HG02870 (cell line): ENCODE data around the gene KCNQ1.
A peak's percentile ranks its signal among the peaks of the same experiment; 100 is the strongest.

ENCODE experiments used
- ATAC-seq: cut with Tn5 transposase; IDR thresholded peaks from one replicate; pipeline ENCODE4 v1.9.1; 2021; ENCODE audit warnings: mild to moderate bottlenecking, moderate library complexity; ENCODE audit not compliant: unreplicated experiment

Gene KCNQ1

GRCh38 chr11:2882396-2883110 is 437.7 kb downstream of the KCNQ1 start:
- no peak for ATAC-seq

GRCh38 chr11:2883640-2883978 is 438.8 kb downstream of the KCNQ1 start:
- ATAC-seq = no peak

DNA sequence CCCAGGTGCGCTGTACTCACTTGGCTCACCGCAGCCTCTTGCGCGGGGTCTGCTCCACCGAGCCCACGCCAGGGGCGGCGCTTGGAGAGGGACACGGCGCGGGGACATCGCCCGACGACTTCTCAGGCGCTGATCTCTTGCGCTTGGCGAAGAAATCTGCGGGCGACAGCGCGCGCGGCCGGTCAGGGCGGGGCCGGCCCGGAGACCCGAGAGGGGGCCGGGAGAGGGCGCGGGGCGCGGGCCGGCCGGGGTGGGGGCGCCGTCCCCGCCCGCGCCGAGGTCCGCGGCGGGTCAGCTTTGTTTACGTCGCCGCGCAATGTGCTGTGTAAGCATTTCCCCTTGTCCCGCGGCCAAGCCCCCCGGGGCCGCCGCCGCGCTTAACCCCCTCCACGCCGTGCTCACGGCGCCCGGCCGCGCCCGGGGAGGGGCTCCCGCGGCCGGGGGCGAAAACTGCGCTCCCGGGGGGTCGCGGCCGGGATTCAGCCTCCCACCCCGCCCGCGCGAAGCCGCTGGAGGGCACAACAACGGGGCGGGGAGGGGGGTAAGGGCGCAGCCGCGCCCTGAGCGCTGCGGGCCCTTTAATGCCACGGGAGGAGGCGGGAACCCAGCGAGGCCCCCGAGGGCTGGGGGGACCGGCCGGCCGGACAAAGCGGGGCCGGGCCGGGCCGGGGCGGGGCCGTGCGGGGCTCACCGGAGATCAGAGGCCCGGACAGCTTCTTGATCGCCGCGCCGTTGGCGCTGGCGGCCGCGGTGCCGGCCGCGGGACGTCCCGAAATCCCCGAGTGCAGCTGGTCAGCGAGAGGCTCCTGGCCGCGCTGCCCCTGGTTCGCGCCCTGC is 439.4 kb downstream of the KCNQ1 start:
- no peak for ATAC-seq

- peak; percentile 7 for ATAC-seq
These were observed 440.3 kb downstream of the KCNQ1 start for GRCh38 chr11:2885017-2885677.

- ATAC-seq = peak; percentile 80
These were observed 440.9 kb downstream of the KCNQ1 start, which contains the start of gene CDKN1C for GRCh38 chr11:2885678-2886081. Gene CDKN1C (minus strand): TSS chr11:2885775. CDS start chr11:2885456, 319 bp downstream.

DNA sequence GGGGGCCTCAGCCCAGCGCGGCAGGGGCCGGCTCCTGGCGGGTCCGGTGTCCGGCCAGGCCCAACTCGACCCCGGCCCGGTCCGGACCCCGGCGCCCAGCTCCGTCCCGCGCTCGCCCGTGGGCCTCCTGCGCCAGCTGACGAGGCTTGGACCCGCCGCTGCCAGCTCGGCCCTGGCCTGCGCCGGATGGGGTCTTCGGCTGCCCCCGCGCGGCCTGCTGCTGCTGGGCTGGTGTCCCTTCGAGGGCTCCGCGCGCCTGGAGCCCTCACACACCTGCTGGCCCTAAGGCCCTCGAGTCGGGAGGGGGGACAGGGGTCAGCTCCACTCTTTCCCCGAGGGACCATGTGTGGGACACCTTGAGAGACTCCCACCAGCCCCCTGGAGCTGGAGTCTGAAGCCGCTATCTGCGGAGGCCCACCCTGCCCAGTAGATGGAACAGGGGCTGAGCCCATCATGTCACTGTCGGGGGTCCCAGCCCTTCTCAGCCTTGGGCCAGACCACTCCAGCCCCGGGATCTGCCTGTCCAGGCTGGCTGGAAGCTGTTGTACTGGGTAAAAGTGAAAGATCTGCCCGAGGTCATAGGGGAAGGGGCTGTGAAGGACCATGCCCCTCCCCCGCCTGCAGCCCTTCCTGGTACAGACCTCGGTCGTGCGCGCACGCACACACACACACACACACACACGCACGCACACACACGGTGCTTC is 441.5 kb downstream of the KCNQ1 start:
- ATAC-seq = no peak

DNA sequence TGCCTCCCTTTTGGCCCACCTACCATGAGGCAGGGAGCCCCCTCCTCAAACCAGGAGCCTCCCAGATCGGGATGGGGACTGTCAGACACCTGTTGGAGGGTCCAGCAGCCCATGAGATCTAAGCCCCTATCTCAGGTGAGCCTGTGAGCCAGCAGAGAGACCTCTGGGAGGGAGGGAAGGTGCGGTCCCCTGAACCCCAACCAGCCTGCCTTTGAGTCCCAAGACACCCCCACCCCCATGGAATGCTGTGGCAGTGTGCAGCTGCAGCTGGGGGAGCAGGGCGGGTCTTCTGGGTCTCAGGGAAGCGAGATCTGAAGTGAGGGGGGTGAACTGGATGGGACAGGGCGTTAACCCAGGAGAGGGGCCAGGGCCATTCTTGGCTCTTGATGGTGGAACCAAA is 442.1 kb downstream of the KCNQ1 start:
- no peak for ATAC-seq

- ATAC-seq = no peak
These were observed 442.8 kb downstream of the KCNQ1 start for GRCh38 chr11:2887515-2888195.

DNA sequence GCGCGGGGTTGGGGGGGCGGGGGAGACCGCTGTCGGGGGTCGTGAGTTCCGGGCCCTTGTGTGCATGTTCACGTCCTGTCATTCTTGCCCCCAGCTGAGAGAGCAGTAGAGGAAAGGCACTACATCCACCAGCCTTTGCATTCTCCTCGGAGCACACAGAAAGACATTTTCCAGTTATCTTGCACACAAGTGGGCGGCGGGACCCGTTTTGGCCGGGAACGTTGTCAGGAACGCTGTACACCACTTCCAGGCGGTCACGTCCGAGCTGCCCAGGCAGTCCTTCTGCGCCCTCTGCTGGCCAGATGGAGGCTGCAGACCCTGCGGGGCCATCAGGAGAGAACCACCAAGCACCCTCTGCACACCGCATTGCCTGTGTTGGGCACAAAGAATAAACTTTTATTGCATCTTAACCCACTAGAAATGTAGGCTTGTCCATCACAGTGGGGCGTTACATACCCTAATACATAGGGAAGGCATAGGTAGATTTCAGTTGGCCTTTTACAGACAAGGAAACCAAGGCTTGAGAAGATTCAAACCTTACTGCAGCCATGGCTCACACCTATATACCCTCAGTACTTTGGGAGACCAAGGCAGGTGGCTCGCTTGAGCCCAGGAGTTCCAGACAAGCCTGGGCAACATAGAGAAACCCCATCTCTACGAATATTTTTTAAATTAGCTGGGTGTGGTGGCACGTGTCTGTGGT is 443.6 kb downstream of the KCNQ1 start:
- ATAC-seq = no peak

DNA sequence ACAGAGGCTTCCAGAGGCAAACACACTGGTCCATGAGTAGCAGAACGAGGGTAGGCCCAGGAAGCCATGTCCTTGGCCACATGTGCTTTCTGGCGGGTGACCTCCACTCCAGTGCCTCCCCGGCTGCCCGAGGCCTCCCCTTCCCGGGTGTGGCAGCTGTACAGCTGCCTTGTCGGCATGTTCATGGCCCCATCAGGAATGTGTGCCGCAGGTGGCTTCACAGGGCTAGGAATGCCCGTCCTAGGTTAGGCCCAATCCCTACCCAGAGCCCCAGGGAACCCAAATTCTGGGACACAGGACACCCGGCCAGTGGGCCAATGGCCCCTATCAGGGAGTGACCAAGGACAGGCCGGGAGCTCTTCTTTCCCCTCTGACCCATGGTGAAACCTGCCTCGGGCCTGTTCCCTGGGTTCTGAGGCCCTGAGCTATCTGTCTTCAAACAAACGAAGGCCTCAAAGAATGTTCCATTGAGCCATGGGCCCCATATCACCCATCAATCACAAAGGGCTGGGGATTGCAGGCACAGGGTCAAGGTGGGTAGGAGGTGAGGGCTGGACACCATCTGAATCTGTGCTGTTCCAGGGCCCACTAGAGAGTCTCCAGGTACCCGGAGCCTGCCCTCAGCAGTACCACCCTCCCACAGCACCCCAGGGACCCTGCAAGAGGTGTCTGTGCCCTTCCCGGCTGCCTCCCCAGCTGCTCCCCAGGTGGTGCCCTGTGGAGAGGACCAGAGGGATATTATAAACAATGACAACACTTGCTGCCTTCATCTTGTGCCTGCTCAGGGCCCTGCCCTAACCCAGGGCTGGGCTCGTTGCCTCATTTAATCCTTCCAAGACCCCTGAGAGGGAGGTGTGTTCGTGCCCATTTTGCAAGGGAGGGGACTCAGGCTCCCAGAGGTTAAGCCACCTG is 444.8 kb downstream of the KCNQ1 start:
- ATAC-seq = no peak

DNA sequence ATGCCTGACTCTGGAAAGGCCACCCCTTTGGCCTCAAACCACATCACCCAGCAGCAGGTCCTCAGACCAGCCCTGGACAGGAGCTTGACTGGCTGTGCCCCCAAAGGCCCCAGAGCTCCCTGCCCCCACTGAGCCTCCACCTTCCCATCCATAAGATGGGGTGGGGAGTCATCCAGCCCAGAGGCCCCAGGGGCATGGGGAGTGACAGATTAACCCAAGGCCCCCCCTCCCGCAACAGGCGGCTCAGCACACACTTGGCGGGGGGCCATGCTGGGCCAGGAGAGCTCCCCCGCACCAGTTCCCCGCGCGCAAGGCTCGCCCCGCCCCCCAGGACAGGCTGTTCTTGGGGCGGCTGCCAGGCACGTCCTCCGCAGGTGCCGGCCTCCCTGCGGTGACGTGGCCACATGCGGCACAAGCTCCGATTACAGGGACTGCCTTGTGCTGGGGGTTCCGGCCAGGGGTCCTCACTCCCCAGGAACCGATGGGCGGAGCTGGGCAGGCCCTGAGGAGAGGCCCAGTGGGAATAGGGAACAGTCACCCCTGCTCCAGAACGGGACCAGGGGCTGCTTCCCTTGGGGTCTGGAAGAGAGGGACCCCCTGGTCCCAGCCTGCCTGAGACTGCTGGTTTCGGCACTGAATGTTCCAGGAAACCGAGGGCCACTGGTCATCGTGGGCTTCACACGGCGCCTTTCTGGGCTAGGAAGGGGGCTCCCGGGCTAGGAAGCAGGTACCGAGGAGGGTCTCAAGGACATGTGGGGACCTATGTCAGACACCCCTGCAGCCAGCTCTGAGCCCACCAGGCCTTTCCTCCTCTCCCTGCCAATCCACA is 445.9 kb downstream of the KCNQ1 start:
- no peak for ATAC-seq

GRCh38 chr11:2891326-2892214 is 446.8 kb downstream of the KCNQ1 start:
- ATAC-seq = no peak

GRCh38 chr11:2892215-2892966 is 447.6 kb downstream of the KCNQ1 start:
- no peak for ATAC-seq

GRCh38 chr11:2892967-2893528 is 448.2 kb downstream of the KCNQ1 start:
- ATAC-seq = no peak

- ATAC-seq = no peak
These were observed 449.1 kb downstream of the KCNQ1 start for GRCh38 chr11:2893935-2894334.

DNA sequence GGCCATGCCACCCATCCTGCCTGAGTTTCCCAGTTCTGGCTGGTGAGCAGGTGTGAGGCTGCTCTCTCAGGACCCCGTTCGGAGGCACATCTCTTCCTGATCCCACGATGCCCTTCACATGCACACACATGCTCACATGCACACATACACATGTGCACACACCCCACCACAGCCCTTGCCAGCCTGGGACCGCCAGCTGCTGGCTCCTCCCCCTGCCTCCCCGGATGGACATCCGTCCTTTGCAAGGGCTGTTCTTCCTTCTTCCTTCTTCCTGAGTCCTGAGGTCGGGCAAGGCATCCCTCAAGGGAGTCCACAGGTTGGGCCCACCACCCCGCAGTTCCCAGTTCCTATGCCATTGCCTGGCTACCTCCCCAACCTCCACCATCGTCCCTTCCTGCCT is 451.2 kb downstream of the KCNQ1 start:
- no peak for ATAC-seq
